ENCODE results near the gene RUNX2.

DNA sequence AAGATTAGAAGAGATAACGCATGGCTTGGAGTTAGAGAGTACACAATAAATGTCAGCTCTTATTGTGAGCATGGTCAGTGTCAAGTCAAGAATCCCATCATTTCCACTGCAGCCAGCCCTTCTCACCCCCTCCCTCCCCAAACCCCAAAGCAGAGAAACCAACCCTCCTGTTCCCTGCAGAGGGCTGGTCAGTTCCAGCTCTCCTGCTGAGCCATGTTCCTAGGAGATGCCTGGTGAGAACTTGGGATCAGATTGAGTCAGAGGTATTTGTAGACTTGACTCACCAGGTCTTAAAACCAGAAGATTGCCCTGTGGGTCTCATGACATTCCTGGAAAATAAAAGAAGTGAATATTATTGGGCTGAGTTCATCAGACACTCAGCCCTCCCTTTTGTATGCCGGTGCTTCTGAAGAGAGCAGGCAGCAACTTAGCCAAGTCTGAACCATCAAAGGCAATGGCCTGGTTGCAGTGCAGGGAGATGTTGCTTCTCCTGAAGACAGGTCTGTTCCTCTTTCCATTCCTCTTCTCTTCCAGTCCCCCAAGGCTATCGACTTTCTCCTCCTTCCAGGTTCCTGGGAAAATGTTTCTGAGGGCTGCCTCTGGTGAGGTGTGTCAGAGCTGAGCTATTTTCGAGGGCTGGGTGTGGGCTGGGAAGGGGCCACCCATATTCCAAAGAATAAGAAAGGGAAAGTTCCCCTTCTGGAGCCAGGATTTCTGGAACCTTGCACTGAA lies 327.8 kb downstream of the RUNX2 start:
- TF ChIP-seq, protein P1, sequence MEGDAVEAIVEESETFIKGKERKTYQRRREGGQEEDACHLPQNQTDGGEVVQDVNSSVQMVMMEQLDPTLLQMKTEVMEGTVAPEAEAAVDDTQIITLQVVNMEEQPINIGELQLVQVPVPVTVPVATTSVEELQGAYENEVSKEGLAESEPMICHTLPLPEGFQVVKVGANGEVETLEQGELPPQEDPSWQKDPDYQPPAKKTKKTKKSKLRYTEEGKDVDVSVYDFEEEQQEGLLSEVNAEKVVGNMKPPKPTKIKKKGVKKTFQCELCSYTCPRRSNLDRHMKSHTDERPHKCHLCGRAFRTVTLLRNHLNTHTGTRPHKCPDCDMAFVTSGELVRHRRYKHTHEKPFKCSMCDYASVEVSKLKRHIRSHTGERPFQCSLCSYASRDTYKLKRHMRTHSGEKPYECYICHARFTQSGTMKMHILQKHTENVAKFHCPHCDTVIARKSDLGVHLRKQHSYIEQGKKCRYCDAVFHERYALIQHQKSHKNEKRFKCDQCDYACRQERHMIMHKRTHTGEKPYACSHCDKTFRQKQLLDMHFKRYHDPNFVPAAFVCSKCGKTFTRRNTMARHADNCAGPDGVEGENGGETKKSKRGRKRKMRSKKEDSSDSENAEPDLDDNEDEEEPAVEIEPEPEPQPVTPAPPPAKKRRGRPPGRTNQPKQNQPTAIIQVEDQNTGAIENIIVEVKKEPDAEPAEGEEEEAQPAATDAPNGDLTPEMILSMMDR (IDR thresholded peaks at IDR 0.05) = no peak
- TF ChIP-seq POLR2A (IDR thresholded peaks at IDR 0.05) = no peak

Data from Peyer's patch (tissue), 4 donors.